IMR-90 (cell line): Measurements from ENCODE around the gene PID1.
A peak's percentile ranks its signal among the peaks of the same experiment; 100 is the strongest.

Experiments
- CEBPB ChIP-seq: IDR thresholded peaks from 2 replicates; pipeline ENCODE4 v1.6.1; 2012; ENCODE audit warnings: low read depth, low read length, improper control_type of control experiment
- CHD1 ChIP-seq: IDR thresholded peaks from 2 replicates; pipeline ENCODE4 v1.6.1; 2012; ENCODE audit warnings: low read depth, low read length, improper control_type of control experiment
- FOS ChIP-seq: fragments of 150-350 bp; IDR thresholded peaks from 2 replicates; pipeline ENCODE4 v1.6.1; 2016; ENCODE audit warnings: low read depth, low read length
- MXI1 ChIP-seq: IDR thresholded peaks from 2 replicates; pipeline ENCODE4 v1.6.1; 2012; ENCODE audit warnings: low read depth, mild to moderate bottlenecking, low read length, moderate library complexity, borderline replicate concordance
- NFE2L2 ChIP-seq: fragments of 150-350 bp; IDR thresholded peaks from 2 replicates; pipeline ENCODE4 v1.6.1; 2016; ENCODE audit warnings: low read depth, mild to moderate bottlenecking, low read length
- POLR2A ChIP-seq: IDR thresholded peaks from 2 replicates; pipeline ENCODE4 v1.6.1; 2012; ENCODE audit warnings: mild to moderate bottlenecking, low read depth, low read length
- RFX5 ChIP-seq: IDR thresholded peaks from 2 replicates; pipeline ENCODE4 v1.8.0; 2012; ENCODE audit warnings: low read depth, mild to moderate bottlenecking, low read length, moderate library complexity
- TF ChIP-seq, protein P1 (sequence below): conservative IDR thresholded peaks from 2 replicates; pipeline ENCODE4 v1.5.1; 2012; ENCODE audit warnings: mild to moderate bottlenecking, low read depth, low read length, improper control_type of control experiment
- TF ChIP-seq, protein P2 (sequence below): fragments of 150-350 bp; IDR thresholded peaks from 2 replicates; pipeline ENCODE4 v1.6.1; 2017; ENCODE audit warnings: mild to moderate bottlenecking, antibody characterized with exemption, low read length, low read depth

DNA sequence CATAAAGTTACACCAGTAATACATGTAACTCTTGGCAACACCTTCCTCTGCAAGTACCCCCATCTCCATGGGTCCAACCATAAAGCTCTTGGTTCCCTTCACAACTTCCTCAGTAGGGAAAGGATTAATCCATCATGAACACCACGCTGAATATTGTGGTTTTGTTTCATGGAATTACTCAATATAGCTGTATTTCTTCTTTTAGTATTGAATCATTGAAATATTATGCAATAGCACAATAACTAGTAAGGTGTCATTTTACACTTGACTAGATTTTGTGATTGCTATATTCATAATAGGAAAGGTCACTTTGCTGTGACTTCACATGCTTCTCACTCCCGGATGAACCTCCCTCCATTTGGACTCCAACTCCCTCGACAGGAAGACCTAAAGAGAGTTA is 29.7 kb upstream of the PID1 start:
- TF ChIP-seq, protein P1, sequence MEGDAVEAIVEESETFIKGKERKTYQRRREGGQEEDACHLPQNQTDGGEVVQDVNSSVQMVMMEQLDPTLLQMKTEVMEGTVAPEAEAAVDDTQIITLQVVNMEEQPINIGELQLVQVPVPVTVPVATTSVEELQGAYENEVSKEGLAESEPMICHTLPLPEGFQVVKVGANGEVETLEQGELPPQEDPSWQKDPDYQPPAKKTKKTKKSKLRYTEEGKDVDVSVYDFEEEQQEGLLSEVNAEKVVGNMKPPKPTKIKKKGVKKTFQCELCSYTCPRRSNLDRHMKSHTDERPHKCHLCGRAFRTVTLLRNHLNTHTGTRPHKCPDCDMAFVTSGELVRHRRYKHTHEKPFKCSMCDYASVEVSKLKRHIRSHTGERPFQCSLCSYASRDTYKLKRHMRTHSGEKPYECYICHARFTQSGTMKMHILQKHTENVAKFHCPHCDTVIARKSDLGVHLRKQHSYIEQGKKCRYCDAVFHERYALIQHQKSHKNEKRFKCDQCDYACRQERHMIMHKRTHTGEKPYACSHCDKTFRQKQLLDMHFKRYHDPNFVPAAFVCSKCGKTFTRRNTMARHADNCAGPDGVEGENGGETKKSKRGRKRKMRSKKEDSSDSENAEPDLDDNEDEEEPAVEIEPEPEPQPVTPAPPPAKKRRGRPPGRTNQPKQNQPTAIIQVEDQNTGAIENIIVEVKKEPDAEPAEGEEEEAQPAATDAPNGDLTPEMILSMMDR = no peak
- TF ChIP-seq POLR2A (no peak), CHD1 (no peak), RFX5 (no peak), FOS (no peak), MXI1 (no peak), NFE2L2 (no peak), CEBPB (0 out of 2 replicates have a peak, but pooled peaks have one; percentile 17)
- TF ChIP-seq, protein P2, sequence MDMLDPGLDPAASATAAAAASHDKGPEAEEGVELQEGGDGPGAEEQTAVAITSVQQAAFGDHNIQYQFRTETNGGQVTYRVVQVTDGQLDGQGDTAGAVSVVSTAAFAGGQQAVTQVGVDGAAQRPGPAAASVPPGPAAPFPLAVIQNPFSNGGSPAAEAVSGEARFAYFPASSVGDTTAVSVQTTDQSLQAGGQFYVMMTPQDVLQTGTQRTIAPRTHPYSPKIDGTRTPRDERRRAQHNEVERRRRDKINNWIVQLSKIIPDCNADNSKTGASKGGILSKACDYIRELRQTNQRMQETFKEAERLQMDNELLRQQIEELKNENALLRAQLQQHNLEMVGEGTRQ = no peak
